HL-60 (cell line): ENCODE results near the gene CEP112.
"Not testable (repeated sequence)": the region's sequence is repeated elsewhere in the genome, so short reads cannot be mapped to it uniquely, and the experiment has no call there.

Source experiments
- DNase-seq, 2 experiments: peaks; one replicate each; pipeline ENCODE4 v3.0.0-alpha.2; 2010 to 2020; ENCODE audit warnings: low read depth in 1 of 2, low spot score in 1 of 2
- H3K27ac ChIP-seq: fragments of 250-450 bp; sonication (Bioruptor Pico); replicated peaks from 2 replicates; pipeline ENCODE4 v1.5.1; 2020; ENCODE audit warnings: mild to moderate bottlenecking, moderate library complexity
- H3K27me3 ChIP-seq: fragments of 250-450 bp; sonication (Bioruptor Pico); 2 replicates; pipeline ENCODE4 v1.5.1; 2021; ENCODE audit warnings: mild to moderate bottlenecking, moderate library complexity; ENCODE audit not compliant: insufficient read depth, poor library complexity, severe bottlenecking
- H3K4me3 ChIP-seq: replicated peaks from 2 replicates; pipeline ENCODE4 v1.5.1; 2011; ENCODE audit warnings: mild to moderate bottlenecking, control low read depth, low read length; ENCODE audit not compliant: insufficient read depth
- CTCF ChIP-seq: IDR thresholded peaks from one replicate; pipeline ENCODE4 v1.5.1; 2011; ENCODE audit warnings: low read length, control low read depth, inconsistent platforms; ENCODE audit not compliant: insufficient read depth
- GABPA ChIP-seq: IDR thresholded peaks from 2 replicates; pipeline ENCODE4 v1.6.1; 2012; ENCODE audit warnings: low read depth
- POLR2AphosphoS5 ChIP-seq: IDR thresholded peaks from 2 replicates; pipeline ENCODE4 v1.6.1; 2012; ENCODE audit warnings: low read depth
- REST ChIP-seq: IDR thresholded peaks from 2 replicates; pipeline ENCODE4 v1.6.1; 2012; ENCODE audit warnings: low read depth; ENCODE audit not compliant: insufficient replicate concordance
- SPI1 ChIP-seq: IDR thresholded peaks from 2 replicates; pipeline ENCODE4 v1.6.1; 2012; ENCODE audit warnings: low read depth, mild to moderate bottlenecking, borderline replicate concordance

CEP112 gene

GRCh38 chr17:65737451-65737850 is 454.5 kb downstream of the CEP112 start:
- no peak for DNase-seq

GRCh38 chr17:65733314-65733713 is 458.6 kb downstream of the CEP112 start:
- no peaks in the 10 kb centered on the region for H3K27me3 ChIP-seq
- no peak for TF ChIP-seq POLR2AphosphoS5
- TF ChIP-seq GABPA = no peak
- no peak for TF ChIP-seq SPI1
- no peak for TF ChIP-seq CTCF
- TF ChIP-seq REST = no peak
- DNase-seq = no peak
- H3K4me3 ChIP-seq = no peak overlapping the region
- H3K27ac ChIP-seq = no peak overlapping the region

More at GRCh38 chr17:65737451-65737850, 454.5 kb downstream of the CEP112 start:
- H3K27ac ChIP-seq = no peak overlapping the region
- H3K27me3 ChIP-seq = no peaks in the 10 kb centered on the region
- TF ChIP-seq REST (no peak), GABPA (no peak), POLR2AphosphoS5 (no peak), CTCF (no peak)
- H3K4me3 ChIP-seq = no peak overlapping the region

GRCh38 chr17:65732667-65733066 is 459.3 kb downstream of the CEP112 start:
- H3K27me3 ChIP-seq, H3K4me3 ChIP-seq, DNase-seq, H3K27ac ChIP-seq: not testable (repeated sequence)

GRCh38 chr17:65730711-65731169 is 461.2 kb downstream of the CEP112 start:
- no peak overlapping the region for H3K27ac ChIP-seq
- no peaks in the 10 kb centered on the region for H3K27me3 ChIP-seq
- H3K4me3 ChIP-seq = no peak overlapping the region
- DNase-seq = no peak
- TF ChIP-seq SPI1 (no peak), CTCF (no peak)
